Gastroesophageal sphincter (tissue), 4 donors: ENCODE results near the gene COL5A2. TPM values are rescaled to one million over a fixed set of nuclear protein-coding genes. Genes with fewer than 3 reads are reported as not detected.

Experiments used
- ATAC-seq: fragments of 150-250 bp; one replicate; pipeline ENCODE4 v1.9.1; 2016; ENCODE audit warnings: mild to moderate bottlenecking, moderate library complexity
- H3K27ac ChIP-seq, 4 donors: fragments of 200-600 bp; sonication (generic) in 3 of 4; 1 replicate in 3 of 4; 2 replicates in 1 of 4; pipeline ENCODE4 v1.5.1; 2016 to 2019
- H3K27me3 ChIP-seq: fragments of 200-600 bp; sonication (generic); one replicate; pipeline ENCODE4 v1.5.1; 2019
- H3K36me3 ChIP-seq, 2 donors: fragments of 200-600 bp; sonication (generic); one replicate each; pipeline ENCODE4 v1.5.1; 2019; ENCODE audit warnings: control low read depth in 1 of 2
- H3K4me1 ChIP-seq, 3 donors: fragments of 200-600 bp; sonication (generic); 1 replicate in 2 of 3; 2 replicates in 1 of 3; pipeline ENCODE4 v1.5.1; 2016 to 2019; ENCODE audit warnings: control low read depth in 2 of 3
- H3K4me3 ChIP-seq, 2 donors: fragments of 200-600 bp; sonication (generic); one replicate each; pipeline ENCODE4 v1.5.1; 2019; ENCODE audit warnings: mild to moderate bottlenecking in 1 of 2, moderate library complexity in 1 of 2
- H3K9me3 ChIP-seq, 3 donors: fragments of 200-600 bp; sonication (generic); one replicate each; pipeline ENCODE4 v1.5.1; 2017 to 2019; ENCODE audit warnings: control low read depth in 2 of 3
- CTCF ChIP-seq, 4 experiments: fragments of 200-600 bp in 2 of 4; fragments of 450-650 bp in 2 of 4; sonication (generic) in 1 of 4; IDR thresholded peaks; one replicate each; pipeline ENCODE4 v1.5.1; 2017 to 2019; ENCODE audit warnings: antibody characterized with exemption in 4 of 4, mild to moderate bottlenecking in 2 of 4, moderate library complexity in 2 of 4
- EP300 ChIP-seq: sonication (generic); formaldehyde crosslinking; IDR thresholded peaks from one replicate; pipeline ENCODE4 v1.6.1; 2017; ENCODE audit warnings: antibody characterized with exemption, mild to moderate bottlenecking
- POLR2A ChIP-seq, 2 donors: fragments of 450-650 bp; IDR thresholded peaks; one replicate each; pipeline ENCODE4 v1.6.1; 2017; ENCODE audit warnings: antibody characterized with exemption in 2 of 2, mild to moderate bottlenecking in 2 of 2, moderate library complexity in 1 of 2
- POLR2AphosphoS5 ChIP-seq: sonication (generic); formaldehyde crosslinking; IDR thresholded peaks from one replicate; pipeline ENCODE4 v1.6.1; 2017; ENCODE audit warnings: antibody characterized with exemption
- WGBS, 2 donors: methylation state at CpG; one replicate each; pipeline ENCODE4 v1.1.5; 2018; ENCODE audit warnings: low coverage in 1 of 2; 5-methylcytosine and 5-hydroxymethylcytosine counted together
- total RNA-seq, 4 donors: library from RNA; depleted of rRNA; stranded (reverse); fragments of >200 nt; gene quantifications; one replicate each; pipeline ENCODE4 v1.1.0, GENCODE V29; 2016

Gene COL5A2
- total RNA-seq, 4 donors from 2014 or later = 57.3 to 104 (median 80.9) TPM

GRCh38 chr2:189210250-189211087 lies 30.9 kb upstream of the COL5A2 start:
- H3K27ac ChIP-seq = peak overlapping the region; percentile 74 to 98 (median 82)
- peak overlapping the region; percentile 32 to 40 for H3K4me3 ChIP-seq
- H3K4me1 ChIP-seq = peaks cover 0 to 24% (median 14%) of the 10 kb centered on the region in 3 donors
- peak; percentile 90 for ATAC-seq
- no peaks in the 10 kb centered on the region for H3K36me3 ChIP-seq
- no peaks in the 10 kb centered on the region for H3K9me3 ChIP-seq
- 2 to 18% methylated on average over 6 to 7 of the region's 7 CpGs for WGBS, 2 donors
- TF ChIP-seq POLR2AphosphoS5 (peak; percentile 72), EP300 (no peak)
- H3K27me3 ChIP-seq = no peaks in the 10 kb centered on the region

- no peak overlapping the region for H3K4me3 ChIP-seq
Observed at GRCh38 chr2:189208254-189208653, 28.7 kb upstream of the COL5A2 start.

GRCh38 chr2:189204322-189204941 lies 24.9 kb upstream of the COL5A2 start:
- H3K4me1 ChIP-seq = peaks cover 0 to under 1% (median 0%) of the 10 kb centered on the region in 3 donors
- no peaks in the 10 kb centered on the region for H3K9me3 ChIP-seq
- H3K27ac ChIP-seq = no peak overlapping the region
- H3K27me3 ChIP-seq = no peaks in the 10 kb centered on the region
- no peak for ATAC-seq
- TF ChIP-seq POLR2A (IDR thresholded peaks at IDR 0.05) = no peak
- TF ChIP-seq POLR2AphosphoS5 = no peak
- TF ChIP-seq CTCF (IDR thresholded peaks at IDR 0.05) = no peak
- no peak for TF ChIP-seq EP300
- WGBS, 2 donors = 44 to 59% methylated on average over 3 of the region's 3 CpGs
- no peaks in the 10 kb centered on the region for H3K36me3 ChIP-seq
- H3K4me3 ChIP-seq = no peak overlapping the region

More at GRCh38 chr2:189208254-189208653, 28.7 kb upstream of the COL5A2 start:
- no peak for TF ChIP-seq POLR2A (IDR thresholded peaks at IDR 0.05)
- no peak for TF ChIP-seq POLR2AphosphoS5
- TF ChIP-seq EP300 = no peak
- no peak for TF ChIP-seq CTCF (IDR thresholded peaks at IDR 0.05)
- Histone ChIP-seq H3K4me1 (peaks cover 0 to 24% (median 14%) of the 10 kb centered on the region in 3 donors), H3K27me3 (no peaks in the 10 kb centered on the region), H3K9me3 (no peaks in the 10 kb centered on the region), H3K36me3 (no peaks in the 10 kb centered on the region), H3K27ac (peak overlapping the region in 2 of 4 donors; percentile 80 to 83)
- ATAC-seq = no peak
- 89% methylated on average over 1 of the region's 1 CpG; no CpG with 5 or more reads in 1 of the 2 donors for WGBS, 2 donors

- TF ChIP-seq POLR2A (IDR thresholded peaks at IDR 0.05) = no peak
- TF ChIP-seq POLR2AphosphoS5 = no peak
- TF ChIP-seq EP300 = no peak
- TF ChIP-seq CTCF (IDR thresholded peaks at IDR 0.05) = no peak
- WGBS, 2 donors = 87 to 98% methylated on average over 4 of the region's 4 CpGs
- ATAC-seq = no peak
- no peak overlapping the region for H3K27ac ChIP-seq
- no peaks in the 10 kb centered on the region for H3K36me3 ChIP-seq
- H3K27me3 ChIP-seq = no peaks in the 10 kb centered on the region
- H3K4me3 ChIP-seq = no peak overlapping the region
- H3K9me3 ChIP-seq = no peaks in the 10 kb centered on the region
- no peaks in the 10 kb centered on the region for H3K4me1 ChIP-seq
Observed at GRCh38 chr2:189203177-189203799, 23.7 kb upstream of the COL5A2 start.

GRCh38 chr2:189199797-189200196 lies 20.2 kb upstream of the COL5A2 start:
- Histone ChIP-seq H3K36me3 (no peaks in the 10 kb centered on the region), H3K27ac (no peak overlapping the region), H3K9me3 (no peaks in the 10 kb centered on the region), H3K27me3 (no peaks in the 10 kb centered on the region), H3K4me1 (no peaks in the 10 kb centered on the region), H3K4me3 (no peak overlapping the region)
- no peak for TF ChIP-seq CTCF (IDR thresholded peaks at IDR 0.05)
- TF ChIP-seq EP300 = no peak
- no peak for TF ChIP-seq POLR2AphosphoS5
- TF ChIP-seq POLR2A (IDR thresholded peaks at IDR 0.05) = no peak
- ATAC-seq = no peak
